Measurements from ENCODE around the gene COX15.
A peak's percentile ranks its signal among the peaks of the same experiment; 100 is the strongest.

COX15 gene

DNA sequence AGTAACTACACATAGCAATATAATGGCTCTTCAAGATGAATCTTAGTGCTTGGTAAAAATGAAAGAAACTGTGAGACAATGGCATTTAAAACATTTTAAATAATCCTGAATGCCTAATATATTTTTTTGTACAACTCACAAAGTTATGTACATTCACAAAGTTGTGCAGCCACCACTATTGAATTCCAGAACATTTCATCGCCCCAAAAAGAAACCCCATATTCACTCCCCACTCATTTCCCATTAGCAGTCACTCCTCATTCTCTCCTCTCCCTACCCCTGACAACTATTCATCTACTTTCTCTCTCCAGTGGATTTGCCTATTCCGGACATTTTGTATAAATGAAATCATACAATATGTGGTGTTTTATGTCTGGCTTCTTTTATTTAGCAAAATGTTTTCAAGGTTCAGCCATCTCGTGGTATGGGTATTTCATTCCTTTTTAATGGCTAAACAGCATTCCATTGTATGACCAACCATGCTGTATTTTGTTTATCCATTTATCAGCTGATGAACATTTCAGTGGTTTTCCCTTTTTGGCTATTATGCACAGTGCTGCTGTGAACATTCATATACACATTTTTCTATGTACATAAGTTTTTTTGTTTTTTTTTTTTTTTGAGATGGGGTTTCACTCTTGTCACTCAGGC lies 37.9 kb downstream of the COX15 start:
- peak; percentile 58 for DNase-seq (ENCODE audit: extremely low read depth, low read depth)
- TF ChIP-seq, protein P1, sequence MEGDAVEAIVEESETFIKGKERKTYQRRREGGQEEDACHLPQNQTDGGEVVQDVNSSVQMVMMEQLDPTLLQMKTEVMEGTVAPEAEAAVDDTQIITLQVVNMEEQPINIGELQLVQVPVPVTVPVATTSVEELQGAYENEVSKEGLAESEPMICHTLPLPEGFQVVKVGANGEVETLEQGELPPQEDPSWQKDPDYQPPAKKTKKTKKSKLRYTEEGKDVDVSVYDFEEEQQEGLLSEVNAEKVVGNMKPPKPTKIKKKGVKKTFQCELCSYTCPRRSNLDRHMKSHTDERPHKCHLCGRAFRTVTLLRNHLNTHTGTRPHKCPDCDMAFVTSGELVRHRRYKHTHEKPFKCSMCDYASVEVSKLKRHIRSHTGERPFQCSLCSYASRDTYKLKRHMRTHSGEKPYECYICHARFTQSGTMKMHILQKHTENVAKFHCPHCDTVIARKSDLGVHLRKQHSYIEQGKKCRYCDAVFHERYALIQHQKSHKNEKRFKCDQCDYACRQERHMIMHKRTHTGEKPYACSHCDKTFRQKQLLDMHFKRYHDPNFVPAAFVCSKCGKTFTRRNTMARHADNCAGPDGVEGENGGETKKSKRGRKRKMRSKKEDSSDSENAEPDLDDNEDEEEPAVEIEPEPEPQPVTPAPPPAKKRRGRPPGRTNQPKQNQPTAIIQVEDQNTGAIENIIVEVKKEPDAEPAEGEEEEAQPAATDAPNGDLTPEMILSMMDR (IDR thresholded peaks at IDR 0.05; ENCODE audit: low read depth, low read length), result no peak

DNA sequence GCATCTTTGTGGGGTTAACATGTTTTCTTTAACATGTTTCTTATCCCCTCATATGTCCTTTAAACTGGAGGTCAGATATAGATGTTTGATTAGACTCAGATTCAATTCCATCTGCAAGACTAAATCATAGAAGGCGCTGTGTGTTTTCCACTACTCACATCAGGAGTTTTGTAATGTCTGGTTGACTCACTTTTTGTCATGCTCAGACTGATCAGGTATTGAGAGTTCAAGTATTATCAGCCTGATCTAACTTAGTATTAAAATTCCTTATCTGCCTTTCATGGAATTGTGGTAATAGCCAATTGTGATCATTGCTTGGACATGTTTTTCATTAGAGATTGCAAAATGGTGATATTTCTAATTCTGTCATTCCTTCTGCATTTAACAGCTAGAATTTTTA lies 42.5 kb downstream of the COX15 start:
- no peak for DNase-seq (ENCODE audit: extremely low read depth, low read depth)
- TF ChIP-seq, protein P1 (IDR thresholded peaks at IDR 0.05; ENCODE audit: low read depth, low read length), result no peak

DNA sequence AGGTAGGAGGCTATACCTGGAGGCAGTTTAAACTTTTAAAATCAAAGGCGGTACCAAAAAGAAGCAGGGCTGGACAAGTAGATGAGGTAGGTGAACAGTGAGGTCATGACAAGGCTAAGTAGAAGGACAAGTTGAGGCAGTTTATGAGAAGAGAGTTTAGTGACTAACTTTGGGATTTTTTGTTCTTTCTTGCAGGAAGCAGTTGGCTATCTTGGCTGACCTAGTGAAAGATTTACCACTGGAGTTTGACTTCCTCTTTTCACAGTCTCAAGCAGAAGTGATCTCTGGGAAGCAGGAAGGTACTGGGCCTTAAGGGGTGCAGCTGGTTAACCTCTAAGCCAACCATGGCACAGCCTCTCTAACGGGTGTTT lies 46.3 kb downstream of the COX15 start:
- TF ChIP-seq, protein P1 (IDR thresholded peaks at IDR 0.05; ENCODE audit: low read depth, low read length), result no peak
- DNase-seq (ENCODE audit: extremely low read depth, low read depth), result no peak

DNA sequence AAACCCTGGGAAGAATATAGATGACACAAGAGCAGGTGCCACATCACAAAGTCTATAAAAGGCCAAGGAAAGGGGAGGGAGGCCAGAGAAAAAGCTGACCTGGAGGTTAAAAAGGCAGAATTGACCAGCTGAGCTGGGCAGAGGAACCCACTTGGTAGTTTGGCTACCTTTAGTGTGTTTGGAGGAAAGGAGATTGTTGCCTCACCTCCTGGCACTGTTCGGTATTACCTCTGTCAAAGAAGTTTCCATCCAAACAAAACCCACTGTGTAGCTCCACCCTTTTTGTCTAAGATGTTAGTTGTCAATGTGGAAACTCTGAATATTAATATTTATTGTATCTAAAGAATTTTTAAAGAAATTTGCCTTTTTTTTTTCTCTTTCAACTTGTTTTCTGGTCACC lies 49.2 kb downstream of the COX15 start:
- TF ChIP-seq, protein P1 (IDR thresholded peaks at IDR 0.05; ENCODE audit: low read depth, low read length), result no peak
- no peak for DNase-seq (ENCODE audit: extremely low read depth, low read depth)

Measured in AG09319 (cell line).